Left renal pelvis (tissue), 4 donors: ENCODE results near the gene CAMKK2. TPM values are rescaled to one million over a fixed set of nuclear protein-coding genes. Genes with fewer than 3 reads are reported as not detected.
"Not testable (repeated sequence)": the region's sequence is repeated elsewhere in the genome, so short reads cannot be mapped to it uniquely, and the experiment has no call there.

Experiments used
- DNase-seq, 4 donors: peaks; one replicate each; pipeline ENCODE4 v3.0.0-alpha.2; 2013; ENCODE audit warnings: low read depth in 4 of 4, low spot score in 3 of 4
- polyA plus RNA-seq, 4 donors: library from polyadenylated mRNA; unstranded; fragments of 120-200 nt; gene quantifications; one replicate each; pipeline ENCODE4 v1.2.1, GENCODE V29; 2013; ENCODE audit not compliant: insufficient read length in 4 of 4

The CAMKK2 gene
- polyA plus RNA-seq, 4 donors, result 32.8 to 40.6 (median 37.6) TPM

- not testable (repeated sequence) for DNase-seq
Measured at GRCh38 chr12:121281116-121281515, 15.4 kb downstream of the CAMKK2 start.

DNA sequence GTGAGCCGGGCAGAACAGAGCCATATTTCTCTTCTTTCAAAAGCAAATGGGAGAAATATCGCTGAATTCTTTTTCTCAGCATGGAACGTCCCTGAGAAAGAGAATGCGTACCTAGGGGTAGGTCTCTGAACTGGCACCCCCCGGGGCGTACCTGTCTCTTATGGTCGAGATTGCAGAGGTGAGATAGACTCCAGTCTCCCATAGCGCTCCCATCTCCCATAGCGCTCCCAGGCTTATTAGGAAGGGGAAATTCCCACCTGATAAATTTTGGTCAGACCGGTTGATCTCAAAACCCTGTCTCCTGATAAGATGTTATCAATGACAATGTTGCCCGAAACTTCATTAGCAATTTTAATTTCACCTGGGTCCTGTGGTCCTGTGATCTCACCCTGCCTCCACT is 16.0 kb downstream of the CAMKK2 start:
- not testable (repeated sequence) for DNase-seq

GRCh38 chr12:121279507-121279915 is 17.0 kb downstream of the CAMKK2 start:
- no peak for DNase-seq

- DNase-seq, result no peak
Measured at GRCh38 chr12:121279071-121279375, 17.5 kb downstream of the CAMKK2 start.

GRCh38 chr12:121278169-121279070 is 18.1 kb downstream of the CAMKK2 start:
- DNase-seq, result no peak

DNA sequence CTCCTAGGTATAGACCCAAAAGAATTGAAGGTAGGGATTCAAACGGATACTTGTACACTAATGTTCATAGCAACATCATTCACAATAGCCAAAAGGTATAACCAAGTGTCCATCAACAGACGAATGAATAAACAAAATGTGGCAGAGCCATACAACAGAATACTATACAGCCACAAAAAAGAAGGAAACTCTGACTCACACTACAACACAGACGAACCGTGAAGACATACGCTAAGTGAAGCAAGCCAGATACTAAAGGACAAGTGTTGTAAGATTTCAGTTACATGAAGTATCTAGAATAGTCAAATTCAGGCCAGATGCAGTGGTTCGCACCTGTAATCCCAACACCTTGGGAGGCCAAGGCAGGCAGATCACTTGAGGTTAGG is 19.1 kb downstream of the CAMKK2 start:
- no peak for DNase-seq

- DNase-seq, result no peak
Measured at GRCh38 chr12:121274036-121274763, 22.3 kb downstream of the CAMKK2 start.

GRCh38 chr12:121273364-121273896 is 23.1 kb downstream of the CAMKK2 start:
- no peak for DNase-seq

GRCh38 chr12:121267822-121268221 is 28.7 kb downstream of the CAMKK2 start:
- DNase-seq, result no peak

DNA sequence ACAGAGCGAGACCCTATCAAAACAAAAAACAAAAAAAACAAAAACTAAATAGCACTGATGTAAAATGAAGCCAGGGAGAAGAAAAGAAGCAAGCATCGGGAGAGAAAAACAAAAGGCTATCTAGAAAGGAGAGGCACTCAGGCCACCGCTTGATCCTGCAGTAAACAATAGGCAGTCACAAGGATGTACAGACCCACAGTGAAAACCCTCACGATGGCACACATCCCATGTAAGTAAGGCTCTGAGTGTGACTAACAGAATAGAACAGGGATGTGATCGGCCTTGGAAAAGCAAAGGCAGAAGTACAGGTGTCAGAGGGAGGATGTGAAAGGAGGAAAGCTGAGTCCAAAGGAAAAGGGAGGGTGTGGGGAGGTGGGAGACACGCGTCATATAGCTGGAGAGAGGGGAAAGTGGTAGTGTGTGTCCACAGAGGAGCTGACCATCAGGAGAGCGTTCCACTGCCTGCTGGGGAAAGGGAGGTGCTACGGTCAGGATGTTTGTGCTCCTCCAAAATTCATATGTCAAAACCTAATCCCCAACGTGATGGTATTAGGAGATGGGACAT is 31.5 kb downstream of the CAMKK2 start:
- DNase-seq, result no peak

DNA sequence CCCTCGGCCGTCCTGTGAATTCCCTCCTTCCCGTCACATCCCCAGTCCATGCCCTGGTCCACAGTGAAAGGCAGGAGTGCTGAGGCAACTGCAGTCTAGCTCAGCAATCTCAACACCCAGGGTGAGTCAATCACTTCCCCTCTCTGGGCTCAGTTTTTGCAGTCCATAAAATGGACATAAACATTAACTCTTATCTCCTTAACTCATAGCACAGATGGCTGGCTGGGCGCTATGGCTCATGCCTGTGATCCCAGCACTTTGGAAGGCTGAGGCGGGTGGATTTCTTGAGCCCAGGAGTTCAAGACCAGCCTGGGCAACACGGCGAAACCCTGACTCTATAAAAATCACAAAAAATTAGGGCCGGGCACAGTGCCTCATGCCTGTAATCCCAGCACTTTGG is 32.4 kb downstream of the CAMKK2 start:
- DNase-seq, result no peak

GRCh38 chr12:121263206-121263935 is 33.1 kb downstream of the CAMKK2 start:
- DNase-seq, result no peak

- DNase-seq, result no peak
Measured at GRCh38 chr12:121261398-121261797, 35.1 kb downstream of the CAMKK2 start.

- no peak for DNase-seq
Measured at GRCh38 chr12:121260091-121260490, 36.4 kb downstream of the CAMKK2 start.

DNA sequence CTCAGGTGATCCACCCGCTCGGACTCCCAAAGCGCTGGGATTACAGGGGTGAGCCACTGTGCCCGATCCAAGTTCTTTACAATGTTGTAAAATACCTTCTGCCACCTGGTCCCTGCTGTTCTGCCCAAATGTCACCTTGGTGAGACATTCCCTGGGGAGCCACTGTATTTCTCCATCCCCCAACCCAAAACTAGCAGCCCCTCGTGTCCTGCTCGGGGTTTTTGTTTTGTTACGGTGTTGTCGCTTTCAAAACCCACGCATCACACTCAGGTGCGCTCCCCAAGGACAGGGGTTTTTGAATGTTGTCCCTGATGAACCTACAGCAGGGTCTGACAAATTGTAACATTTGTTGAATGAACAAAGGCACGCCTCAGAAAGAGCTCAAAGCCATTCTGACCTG is 37.4 kb downstream of the CAMKK2 start:
- DNase-seq, result no peak

- DNase-seq, result peak in 2 of 4 donors; percentile 37 to 80
Measured at GRCh38 chr12:121257704-121258449, 38.6 kb downstream of the CAMKK2 start.

- DNase-seq, result no peak
Measured at GRCh38 chr12:121255433-121255832, 41.1 kb downstream of the CAMKK2 start.

DNA sequence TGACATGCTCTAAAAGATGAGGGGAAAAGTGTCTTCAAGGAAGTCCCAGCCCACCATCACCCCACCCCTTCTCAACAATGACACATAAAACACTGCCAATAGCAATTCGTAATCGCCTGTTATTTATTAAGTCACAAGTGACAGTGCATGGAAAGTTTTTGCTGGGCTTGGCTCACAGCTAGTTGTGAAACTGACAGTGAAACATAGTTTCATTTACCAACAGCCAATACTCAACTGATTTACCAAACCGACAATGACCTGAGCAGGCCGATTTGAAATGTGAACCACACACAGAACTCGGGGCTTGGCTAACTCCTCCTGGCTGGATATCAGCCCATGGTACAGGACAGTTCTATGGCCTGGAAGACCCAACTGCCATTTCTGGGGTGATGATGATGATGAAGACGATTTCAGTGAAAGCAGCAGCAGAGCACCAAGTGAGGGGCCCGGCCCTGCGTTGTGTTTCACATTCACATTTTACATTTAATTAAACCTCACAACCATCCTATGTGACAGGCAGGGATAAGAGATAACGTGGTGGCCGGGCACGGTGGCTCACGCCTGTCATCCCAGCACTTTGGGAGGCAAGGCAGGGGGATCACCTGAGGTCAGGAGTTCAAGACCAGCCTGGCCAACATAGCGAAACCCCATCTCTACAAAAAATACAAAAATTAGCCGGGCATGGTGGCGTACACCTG is 42.7 kb downstream of the CAMKK2 start:
- no peak for DNase-seq

- DNase-seq, result no peak
Measured at GRCh38 chr12:121252712-121253345, 43.7 kb downstream of the CAMKK2 start.
